ENCODE results near the gene PKIB. TPM values are rescaled to one million over a fixed set of nuclear protein-coding genes. Genes with fewer than 3 reads are reported as not detected.

PKIB gene
- total RNA-seq, 4 donors from 2014 or later, result 1.2 to 2.2 TPM; not detected in 2

DNA sequence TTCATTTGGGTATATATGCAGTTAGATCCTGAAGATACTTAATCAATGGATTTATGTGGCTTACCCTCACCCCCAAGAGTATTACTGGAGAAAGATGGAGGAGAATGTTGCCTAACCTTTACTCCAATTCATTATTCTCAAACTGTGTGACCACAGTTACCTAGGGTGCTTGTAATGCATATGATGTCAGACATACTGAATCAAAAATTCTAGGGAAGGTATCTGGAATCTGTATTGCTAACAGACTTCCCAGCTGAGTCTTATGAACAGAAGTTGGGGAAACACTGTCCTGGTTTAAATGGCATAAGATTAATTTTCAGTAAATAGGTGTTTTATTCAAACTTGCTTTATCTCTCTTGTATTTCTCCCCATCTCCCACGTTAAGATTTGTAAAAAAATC lies 83.9 kb downstream of the PKIB start:
- TF ChIP-seq, protein P1, sequence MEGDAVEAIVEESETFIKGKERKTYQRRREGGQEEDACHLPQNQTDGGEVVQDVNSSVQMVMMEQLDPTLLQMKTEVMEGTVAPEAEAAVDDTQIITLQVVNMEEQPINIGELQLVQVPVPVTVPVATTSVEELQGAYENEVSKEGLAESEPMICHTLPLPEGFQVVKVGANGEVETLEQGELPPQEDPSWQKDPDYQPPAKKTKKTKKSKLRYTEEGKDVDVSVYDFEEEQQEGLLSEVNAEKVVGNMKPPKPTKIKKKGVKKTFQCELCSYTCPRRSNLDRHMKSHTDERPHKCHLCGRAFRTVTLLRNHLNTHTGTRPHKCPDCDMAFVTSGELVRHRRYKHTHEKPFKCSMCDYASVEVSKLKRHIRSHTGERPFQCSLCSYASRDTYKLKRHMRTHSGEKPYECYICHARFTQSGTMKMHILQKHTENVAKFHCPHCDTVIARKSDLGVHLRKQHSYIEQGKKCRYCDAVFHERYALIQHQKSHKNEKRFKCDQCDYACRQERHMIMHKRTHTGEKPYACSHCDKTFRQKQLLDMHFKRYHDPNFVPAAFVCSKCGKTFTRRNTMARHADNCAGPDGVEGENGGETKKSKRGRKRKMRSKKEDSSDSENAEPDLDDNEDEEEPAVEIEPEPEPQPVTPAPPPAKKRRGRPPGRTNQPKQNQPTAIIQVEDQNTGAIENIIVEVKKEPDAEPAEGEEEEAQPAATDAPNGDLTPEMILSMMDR (IDR thresholded peaks at IDR 0.05), result no peak
- TF ChIP-seq POLR2AphosphoS5 (IDR thresholded peaks at IDR 0.05) (no peak), EP300 (IDR thresholded peaks at IDR 0.05) (no peak), POLR2A (IDR thresholded peaks at IDR 0.05; ENCODE audit: low read depth) (no peak)
- DNase-seq (ENCODE audit: extremely low spot score), result no peak
- Histone ChIP-seq H3K27me3 (no peaks in the 10 kb centered on the region), H3K27ac (replicated peaks in 1 of 4) (no peak overlapping the region), H3K4me3 (no peak overlapping the region), H3K4me1 (no peaks in the 10 kb centered on the region), H3K9me3 (no peaks in the 10 kb centered on the region), H3K36me3 (no peaks in the 10 kb centered on the region)
- 60% methylated on average over 1 of the region's 1 CpG for WGBS
- intact Hi-C loops (cut with DNase I), result no loop called here

DNA sequence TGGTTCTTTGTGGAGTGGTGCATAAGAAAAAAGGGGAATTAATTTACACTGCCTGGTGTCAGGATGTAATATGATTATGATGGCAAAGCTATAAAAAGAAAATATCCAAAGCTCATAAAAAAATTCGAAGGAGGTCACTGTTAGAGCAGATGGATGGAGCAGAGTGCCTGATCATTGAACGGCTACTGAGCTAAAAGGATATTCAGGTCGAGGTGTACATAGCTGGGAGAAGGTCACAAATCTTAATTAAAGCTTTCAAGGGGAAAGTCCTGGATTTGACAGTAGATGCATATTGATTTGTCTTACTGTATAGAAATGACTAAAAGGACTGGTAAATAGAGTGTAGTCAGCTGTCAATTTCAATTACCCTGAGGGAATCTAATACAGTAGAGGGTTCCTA lies 84.4 kb downstream of the PKIB start:
- Histone ChIP-seq H3K4me3 (no peak overlapping the region), H3K27me3 (no peaks in the 10 kb centered on the region), H3K4me1 (no peaks in the 10 kb centered on the region), H3K9me3 (no peaks in the 10 kb centered on the region), H3K27ac (replicated peaks in 1 of 4) (no peak overlapping the region), H3K36me3 (no peaks in the 10 kb centered on the region)
- WGBS, result 72% methylated on average over 3 of the region's 3 CpGs
- no peak for DNase-seq (ENCODE audit: extremely low spot score)
- no peak for TF ChIP-seq POLR2AphosphoS5 (IDR thresholded peaks at IDR 0.05)
- TF ChIP-seq POLR2A (IDR thresholded peaks at IDR 0.05; ENCODE audit: low read depth), result no peak
- no peak for TF ChIP-seq EP300 (IDR thresholded peaks at IDR 0.05)
- TF ChIP-seq, protein P1 (IDR thresholded peaks at IDR 0.05), result no peak
- intact Hi-C loops (cut with DNase I), result no loop called here

DNA sequence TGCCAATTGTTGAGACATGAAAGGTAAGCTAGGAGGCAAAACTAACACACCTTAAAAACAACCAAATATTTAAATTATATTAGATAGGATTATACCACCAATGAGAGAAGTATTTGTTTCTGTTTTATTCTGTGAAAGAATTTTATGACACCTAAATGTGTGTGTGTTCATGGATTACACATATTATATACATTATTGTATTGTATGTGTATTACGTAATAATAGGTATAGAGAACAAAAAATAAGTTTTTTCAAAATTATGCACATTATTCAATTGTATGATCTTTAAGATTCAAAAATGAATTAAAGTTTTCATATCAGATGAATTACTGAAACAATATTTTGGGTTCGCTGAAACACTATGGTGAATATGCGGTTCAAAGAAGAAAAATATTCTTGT lies 85.0 kb downstream of the PKIB start:
- intact Hi-C loops (cut with DNase I), result no loop called here
- Histone ChIP-seq H3K36me3 (no peaks in the 10 kb centered on the region), H3K4me1 (no peaks in the 10 kb centered on the region), H3K27me3 (no peaks in the 10 kb centered on the region), H3K4me3 (no peak overlapping the region), H3K9me3 (no peaks in the 10 kb centered on the region), H3K27ac (replicated peaks in 1 of 4) (no peak overlapping the region)
- 94% methylated on average over 3 of the region's 3 CpGs for WGBS
- DNase-seq (ENCODE audit: extremely low spot score), result no peak
- no peak for TF ChIP-seq POLR2AphosphoS5 (IDR thresholded peaks at IDR 0.05)
- TF ChIP-seq, protein P1 (IDR thresholded peaks at IDR 0.05), result no peak
- no peak for TF ChIP-seq EP300 (IDR thresholded peaks at IDR 0.05)
- no peak for TF ChIP-seq POLR2A (IDR thresholded peaks at IDR 0.05; ENCODE audit: low read depth)

DNA sequence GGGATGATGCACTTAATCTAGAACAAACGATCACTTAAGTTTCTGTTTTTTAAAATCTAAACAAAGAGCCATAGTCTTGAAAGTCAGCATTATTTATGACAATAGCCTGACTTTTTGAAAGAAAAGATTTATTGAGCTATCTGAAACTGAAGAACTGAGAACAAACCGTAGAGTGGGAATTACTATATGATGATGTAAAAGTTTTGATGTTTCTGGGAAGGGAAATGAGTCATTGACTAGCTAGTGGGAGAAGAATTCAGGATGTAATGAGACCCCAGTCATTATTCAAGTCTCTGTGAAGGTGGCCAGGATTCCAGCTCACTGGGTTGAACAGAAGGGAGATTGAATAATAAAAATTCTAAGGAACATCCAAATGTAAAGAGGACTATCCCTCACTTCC lies 85.9 kb downstream of the PKIB start:
- no peaks in the 10 kb centered on the region for H3K27me3 ChIP-seq
- H3K4me3 ChIP-seq, result no peak overlapping the region
- H3K36me3 ChIP-seq, result no peaks in the 10 kb centered on the region
- H3K27ac ChIP-seq (replicated peaks in 1 of 4), result no peak overlapping the region
- no peak for DNase-seq (ENCODE audit: extremely low spot score)
- no peaks in the 10 kb centered on the region for H3K4me1 ChIP-seq
- H3K9me3 ChIP-seq, result no peaks in the 10 kb centered on the region
- intact Hi-C loops (cut with DNase I), result no loop called here
- 40% methylated on average over 2 of the region's 2 CpGs for WGBS
- TF ChIP-seq EP300 (IDR thresholded peaks at IDR 0.05) (no peak), POLR2A (IDR thresholded peaks at IDR 0.05; ENCODE audit: low read depth) (no peak)
- TF ChIP-seq, protein P1 (IDR thresholded peaks at IDR 0.05), result no peak

DNA sequence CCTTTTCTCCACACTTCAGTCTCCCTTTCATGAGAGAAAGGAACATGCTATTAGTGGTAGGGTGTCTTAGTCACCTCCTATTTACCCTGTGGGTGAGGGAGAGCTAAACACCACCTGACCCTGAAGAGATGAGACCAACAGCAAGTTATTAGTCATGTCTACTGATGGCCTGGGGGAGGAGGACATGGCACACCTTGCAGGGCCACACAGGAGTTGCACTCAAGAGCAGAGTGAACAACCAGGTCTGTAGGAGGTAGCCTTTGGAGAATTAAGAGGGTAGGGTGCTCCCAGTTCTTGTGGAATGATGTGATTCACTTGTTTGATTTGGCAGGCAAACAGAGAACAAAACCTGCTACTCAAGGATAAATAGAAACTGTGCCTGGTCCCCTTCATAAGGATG lies 86.6 kb downstream of the PKIB start:
- DNase-seq (ENCODE audit: extremely low spot score), result no peak
- H3K4me3 ChIP-seq, result no peak overlapping the region
- TF ChIP-seq POLR2A (IDR thresholded peaks at IDR 0.05; ENCODE audit: low read depth) (no peak), EP300 (IDR thresholded peaks at IDR 0.05) (no peak), POLR2AphosphoS5 (IDR thresholded peaks at IDR 0.05) (no peak)
- TF ChIP-seq, protein P1 (IDR thresholded peaks at IDR 0.05), result no peak
- intact Hi-C loops (cut with DNase I), result no loop called here
- no peaks in the 10 kb centered on the region for H3K9me3 ChIP-seq
- H3K27me3 ChIP-seq, result no peaks in the 10 kb centered on the region
- no peak overlapping the region for H3K27ac ChIP-seq (replicated peaks in 1 of 4)
- H3K4me1 ChIP-seq, result no peaks in the 10 kb centered on the region
- no peaks in the 10 kb centered on the region for H3K36me3 ChIP-seq

Measured in esophagus muscularis mucosa (tissue), 4 donors.